OCI-LY1 (cell line): ENCODE data around the gene HPD.

Source experiments
- EZH2 ChIP-seq: fragments of 200-600 bp; sonication (generic), shearing (Covaris generic); IDR thresholded peaks from 2 replicates; pipeline ENCODE4 v1.8.0; 2017; ENCODE audit warnings: borderline replicate concordance, mixed run types, mild to moderate bottlenecking, antibody characterized with exemption, low read length, moderate library complexity, mixed read lengths
- TF ChIP-seq, protein P1 (sequence below): fragments of 200-600 bp; sonication (generic), shearing (Covaris generic); IDR thresholded peaks from 2 replicates; pipeline ENCODE4 v1.5.1; 2017; ENCODE audit warnings: mild to moderate bottlenecking, antibody characterized with exemption, low read length, moderate library complexity, mixed read lengths

DNA sequence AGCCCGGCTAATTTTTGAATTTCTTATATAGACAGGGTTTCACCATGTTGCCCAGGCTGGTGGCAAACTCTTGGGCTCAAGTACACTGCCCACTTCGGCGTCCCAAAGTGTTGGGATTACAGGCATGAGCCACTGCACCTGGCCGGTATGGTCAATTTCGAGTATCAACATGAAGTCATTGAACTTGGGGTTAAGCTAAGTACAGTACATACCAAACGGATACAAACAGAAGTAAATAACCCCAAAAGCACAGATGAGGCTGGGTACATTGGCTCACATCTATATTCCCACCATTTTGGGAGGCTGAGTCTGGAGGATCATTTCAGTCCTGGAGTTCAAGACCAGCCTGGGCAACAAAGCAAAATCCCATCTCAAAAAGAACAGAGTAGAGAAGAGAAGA is 16.9 kb upstream of the HPD start:
- TF ChIP-seq, protein P1, sequence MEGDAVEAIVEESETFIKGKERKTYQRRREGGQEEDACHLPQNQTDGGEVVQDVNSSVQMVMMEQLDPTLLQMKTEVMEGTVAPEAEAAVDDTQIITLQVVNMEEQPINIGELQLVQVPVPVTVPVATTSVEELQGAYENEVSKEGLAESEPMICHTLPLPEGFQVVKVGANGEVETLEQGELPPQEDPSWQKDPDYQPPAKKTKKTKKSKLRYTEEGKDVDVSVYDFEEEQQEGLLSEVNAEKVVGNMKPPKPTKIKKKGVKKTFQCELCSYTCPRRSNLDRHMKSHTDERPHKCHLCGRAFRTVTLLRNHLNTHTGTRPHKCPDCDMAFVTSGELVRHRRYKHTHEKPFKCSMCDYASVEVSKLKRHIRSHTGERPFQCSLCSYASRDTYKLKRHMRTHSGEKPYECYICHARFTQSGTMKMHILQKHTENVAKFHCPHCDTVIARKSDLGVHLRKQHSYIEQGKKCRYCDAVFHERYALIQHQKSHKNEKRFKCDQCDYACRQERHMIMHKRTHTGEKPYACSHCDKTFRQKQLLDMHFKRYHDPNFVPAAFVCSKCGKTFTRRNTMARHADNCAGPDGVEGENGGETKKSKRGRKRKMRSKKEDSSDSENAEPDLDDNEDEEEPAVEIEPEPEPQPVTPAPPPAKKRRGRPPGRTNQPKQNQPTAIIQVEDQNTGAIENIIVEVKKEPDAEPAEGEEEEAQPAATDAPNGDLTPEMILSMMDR: no peak
- TF ChIP-seq EZH2: no peak
